Umbilical cord (tissue), 2 donors: ENCODE results near the gene TMEM165. TPM values are rescaled to one million over a fixed set of nuclear protein-coding genes. Genes with fewer than 3 reads are reported as not detected.

Experiments
- DNase-seq: peaks from one replicate; pipeline ENCODE4 v3.0.0-alpha.2; 2015; ENCODE audit warnings: low spot score
- total RNA-seq: library from RNA; depleted of rRNA; stranded (reverse); fragments of >200 nt; gene quantifications from one replicate; pipeline ENCODE4 v1.2.3, GENCODE V29; 2014; ENCODE audit warnings: low replicate concordance; ENCODE audit not compliant: insufficient read depth

TMEM165 gene
- total RNA-seq, 1 donor from 2014 or later = 225 TPM

DNA sequence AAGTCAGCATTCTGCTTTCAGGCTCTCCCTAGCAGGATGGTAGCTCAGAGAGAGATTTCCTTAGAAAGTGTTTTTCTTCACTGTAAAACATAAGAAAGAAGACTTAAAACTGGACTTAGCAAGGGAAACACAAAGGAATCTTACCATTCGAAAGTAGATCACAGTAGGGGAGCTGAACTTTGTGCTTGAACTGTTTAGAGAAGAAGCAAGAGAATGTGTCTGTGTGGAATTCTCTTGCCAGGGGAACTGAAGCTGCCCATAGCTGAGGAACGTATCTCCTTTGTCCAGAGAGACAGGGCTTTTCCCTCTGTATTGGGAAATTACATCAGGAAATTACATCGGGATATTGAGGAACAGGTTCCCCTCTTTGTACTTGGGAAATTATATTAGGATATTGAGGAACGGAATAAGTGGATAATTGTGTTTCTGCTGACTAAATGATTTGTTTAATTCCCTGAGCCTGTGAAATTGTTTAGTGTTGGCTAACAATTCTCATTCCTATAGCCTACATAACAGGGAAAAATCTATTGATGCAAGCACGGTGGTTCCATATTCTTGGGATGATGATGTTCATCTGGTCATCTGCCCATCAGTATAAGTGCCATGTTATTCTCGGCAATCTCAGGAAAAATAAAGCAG, 28.6 kb upstream of the TMEM165 start:
- DNase-seq = no peak

GRCh38 chr4:55369968-55370367, 25.8 kb upstream of the TMEM165 start:
- DNase-seq = no peak

GRCh38 chr4:55372259-55372658, 23.5 kb upstream of the TMEM165 start:
- no peak for DNase-seq

- no peak for DNase-seq
Observed at GRCh38 chr4:55373461-55373860, 22.3 kb upstream of the TMEM165 start.

DNA sequence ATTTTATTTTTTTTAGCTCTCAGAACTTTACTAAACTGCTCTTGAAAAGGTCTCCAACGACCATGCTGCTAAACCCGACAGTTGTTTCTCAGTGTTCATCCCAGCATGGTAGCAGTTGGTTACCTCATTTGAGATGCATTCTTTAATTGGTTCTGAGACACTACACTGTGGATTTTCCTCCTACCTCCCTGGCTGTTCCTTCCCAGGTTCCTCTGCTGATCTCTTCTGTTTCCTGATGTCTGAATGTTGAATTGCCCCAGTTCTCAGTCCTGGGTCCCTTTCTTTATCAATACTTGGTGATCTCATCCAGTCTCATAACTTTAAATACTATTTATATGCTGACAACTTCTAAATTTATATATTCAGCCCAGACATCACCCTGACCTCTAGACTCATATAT, 19.1 kb upstream of the TMEM165 start:
- DNase-seq = no peak

- DNase-seq = no peak
Observed at GRCh38 chr4:55378617-55379467, 16.9 kb upstream of the TMEM165 start.

DNA sequence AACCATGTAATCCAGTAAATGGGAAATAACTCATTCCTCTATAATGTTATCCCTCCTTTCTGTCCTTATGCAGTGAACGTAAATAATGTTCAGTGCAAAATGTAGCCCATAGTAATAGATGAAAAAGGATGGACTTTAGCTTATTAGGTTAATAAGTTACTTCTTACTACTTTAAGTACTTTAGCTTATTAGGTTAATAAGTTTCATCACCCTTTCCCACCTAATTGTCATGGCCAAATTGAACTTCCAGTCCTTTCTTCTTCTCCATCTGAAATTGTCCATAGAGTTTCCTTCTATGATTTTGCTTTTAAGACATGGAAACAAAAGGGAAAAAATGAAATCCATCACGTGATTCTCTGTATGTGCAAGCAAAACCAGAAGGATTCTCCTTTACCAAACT, 15.2 kb upstream of the TMEM165 start:
- no peak for DNase-seq

DNA sequence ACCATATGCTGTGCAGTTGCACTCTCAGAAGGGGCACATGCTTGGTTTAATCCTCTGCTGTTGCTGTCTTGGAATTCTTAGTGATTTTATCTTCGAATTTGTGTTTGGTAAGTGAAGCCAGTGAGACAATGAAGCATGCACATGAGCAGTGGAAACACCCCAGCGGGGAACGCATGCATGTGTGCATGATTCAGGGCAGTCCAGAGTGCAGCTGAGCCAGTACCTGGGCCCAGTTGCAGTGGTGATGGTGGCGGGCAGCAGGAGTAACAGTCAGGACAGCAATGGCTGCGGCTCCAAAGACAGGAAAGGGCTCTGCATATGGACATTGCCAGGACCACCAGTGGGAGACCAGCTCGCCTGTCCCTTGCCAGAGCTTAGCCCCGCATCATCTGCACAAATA, 14.3 kb upstream of the TMEM165 start:
- no peak for DNase-seq

DNA sequence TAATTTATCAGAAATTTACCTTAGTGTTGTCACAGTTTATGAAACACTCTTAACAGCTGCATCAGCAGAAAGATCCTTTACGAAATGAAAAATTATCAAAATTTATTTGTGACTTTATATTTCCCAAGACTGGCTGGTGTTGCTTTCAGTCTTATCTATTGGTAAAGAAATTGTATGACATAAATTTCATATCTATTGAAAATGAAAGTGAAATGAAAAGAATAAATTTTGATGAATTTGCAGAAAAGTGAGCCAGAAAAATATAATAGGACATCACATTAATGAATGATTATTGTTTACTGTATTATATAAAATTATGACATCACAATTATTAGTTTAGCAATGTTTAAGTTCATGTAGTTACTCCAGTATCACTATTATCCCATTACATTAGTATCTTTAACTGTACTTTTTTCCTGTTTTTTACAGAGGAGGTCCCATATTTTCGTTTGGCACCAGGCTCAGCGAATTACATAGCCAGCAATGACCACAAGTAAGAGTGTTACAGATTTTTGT, 13.2 kb upstream of the TMEM165 start:
- DNase-seq = no peak

DNA sequence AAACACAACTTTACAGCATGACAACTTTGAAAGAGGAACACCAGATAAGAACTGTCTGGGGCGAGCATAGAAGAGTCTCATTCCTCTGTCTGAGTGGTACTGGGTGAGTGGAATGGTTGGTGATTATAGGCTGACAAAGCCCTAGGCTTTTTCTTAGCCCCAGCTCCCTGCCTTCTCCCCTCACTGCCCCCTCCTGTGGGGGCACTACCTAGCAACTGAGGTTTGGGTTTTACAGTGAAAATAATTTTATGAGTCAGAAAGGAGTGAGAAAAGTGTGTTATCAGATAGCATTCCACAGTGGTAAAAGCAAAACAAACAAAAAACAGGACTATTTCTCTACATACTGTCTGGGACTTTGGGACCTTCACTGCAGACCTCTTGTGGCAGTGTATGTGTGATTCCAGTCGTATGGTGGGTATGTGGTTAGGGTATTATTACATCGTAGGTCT, 10.5 kb upstream of the TMEM165 start:
- DNase-seq = no peak

DNA sequence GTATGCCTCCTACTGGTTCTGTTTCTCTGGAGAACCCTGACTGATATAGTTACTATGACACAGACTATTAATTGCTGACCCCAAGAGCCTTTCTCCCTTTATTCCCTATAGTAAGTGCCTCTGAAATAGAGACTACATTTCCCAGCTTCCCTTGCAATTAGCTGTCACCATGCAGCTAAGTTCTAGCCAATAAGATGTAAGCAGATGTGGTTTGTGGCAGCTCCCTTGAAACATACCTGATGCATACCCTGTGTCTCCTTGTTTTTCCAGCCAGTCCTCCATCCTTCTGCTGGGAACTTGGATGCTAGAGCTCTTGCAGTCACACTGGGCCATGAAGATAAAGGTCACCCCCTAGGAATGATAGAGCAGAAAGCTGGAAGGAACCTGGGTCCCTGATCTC, 9.7 kb upstream of the TMEM165 start:
- DNase-seq = no peak

GRCh38 chr4:55386840-55387239, 8.9 kb upstream of the TMEM165 start:
- no peak for DNase-seq

GRCh38 chr4:55393461-55394320, 2.1 kb upstream of the TMEM165 start:
- no peak for DNase-seq

DNA sequence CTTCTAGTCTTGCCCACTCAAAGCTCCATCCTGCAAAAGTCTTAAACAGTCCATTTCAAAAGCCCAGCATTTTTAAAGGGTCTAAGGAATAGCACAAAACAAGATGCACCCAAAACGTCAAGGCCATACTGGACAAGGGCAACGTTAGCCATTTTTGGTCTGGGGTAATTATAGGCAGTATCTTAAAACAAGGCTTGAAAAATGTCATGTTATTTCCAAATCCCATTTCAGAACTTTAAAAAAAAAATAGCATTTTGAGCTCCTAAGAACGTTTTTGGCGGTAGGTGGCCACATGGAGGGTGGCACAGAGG, 584 bp upstream of the TMEM165 start:
- DNase-seq = no peak

GRCh38 chr4:55396308-55397125, 760 bp downstream of the TMEM165 start:
- DNase-seq = peak; percentile 63

DNA sequence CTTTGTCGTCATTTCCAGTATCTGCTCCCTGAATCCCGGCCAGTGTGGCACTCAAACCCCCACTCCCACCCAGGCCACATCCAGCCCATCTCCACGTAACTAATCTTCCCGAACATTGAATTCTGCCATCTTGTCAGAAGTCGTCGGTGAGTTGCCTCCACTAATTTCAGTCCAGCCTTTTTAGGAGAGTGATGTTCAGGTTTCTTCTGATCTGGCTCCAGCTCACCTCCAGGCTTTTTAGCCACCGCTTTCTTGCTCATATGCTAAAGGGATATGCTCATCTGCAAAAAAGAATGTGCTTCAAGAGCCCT, 1.3 kb downstream of the TMEM165 start:
- no peak for DNase-seq

GRCh38 chr4:55397520-55398321, 2.0 kb downstream of the TMEM165 start:
- peak; percentile 57 for DNase-seq

GRCh38 chr4:55398461-55398860, 2.7 kb downstream of the TMEM165 start:
- peak; percentile 25 for DNase-seq

DNA sequence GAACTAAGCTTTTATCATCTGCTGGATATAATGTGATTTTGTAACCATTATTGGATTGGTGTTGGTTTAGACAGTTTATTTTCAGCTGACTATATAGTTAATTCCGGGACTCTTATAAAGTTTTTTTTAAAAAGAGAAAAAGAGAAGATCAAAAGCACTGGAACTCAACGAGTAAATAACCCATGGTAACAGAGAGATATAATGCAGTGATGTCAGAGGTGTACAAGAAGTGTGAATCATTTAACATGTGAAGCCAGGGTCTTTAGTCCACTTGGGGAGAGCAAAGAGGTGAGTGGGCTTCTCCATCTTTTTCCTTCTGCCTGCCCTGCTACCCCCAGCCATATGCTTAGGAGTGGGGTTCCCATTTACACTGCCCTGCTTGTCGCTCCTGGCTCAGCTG, 3.2 kb downstream of the TMEM165 start:
- peak; percentile 14 for DNase-seq

- DNase-seq = no peak
Observed at GRCh38 chr4:55399581-55399980, 3.8 kb downstream of the TMEM165 start.

DNA sequence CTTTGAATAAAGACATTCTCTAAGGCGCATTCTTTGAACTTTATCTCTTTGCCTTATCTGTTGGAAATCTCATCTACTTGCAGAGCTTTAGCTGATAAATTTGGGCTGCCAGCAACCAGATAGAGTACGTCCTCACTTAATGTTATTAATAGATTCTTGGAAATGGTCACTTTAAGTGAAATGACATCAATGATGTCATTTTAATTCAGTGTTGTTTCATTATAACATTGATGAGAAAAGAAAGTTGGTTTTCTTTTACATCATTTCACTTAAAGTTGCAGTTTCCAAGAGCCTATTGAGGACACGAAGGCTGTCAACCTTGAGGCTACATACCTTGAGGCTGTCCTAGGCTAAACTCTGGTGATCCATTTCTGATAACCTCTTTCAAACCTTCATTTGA, 9.3 kb downstream of the TMEM165 start:
- DNase-seq = no peak
